HCEC 1CT (cell line): ENCODE data around the gene BNIP2.

Experiments
- DNase-seq: peaks from one replicate; pipeline ENCODE4 v3.0.0-alpha.2; 2017

BNIP2 gene

DNA sequence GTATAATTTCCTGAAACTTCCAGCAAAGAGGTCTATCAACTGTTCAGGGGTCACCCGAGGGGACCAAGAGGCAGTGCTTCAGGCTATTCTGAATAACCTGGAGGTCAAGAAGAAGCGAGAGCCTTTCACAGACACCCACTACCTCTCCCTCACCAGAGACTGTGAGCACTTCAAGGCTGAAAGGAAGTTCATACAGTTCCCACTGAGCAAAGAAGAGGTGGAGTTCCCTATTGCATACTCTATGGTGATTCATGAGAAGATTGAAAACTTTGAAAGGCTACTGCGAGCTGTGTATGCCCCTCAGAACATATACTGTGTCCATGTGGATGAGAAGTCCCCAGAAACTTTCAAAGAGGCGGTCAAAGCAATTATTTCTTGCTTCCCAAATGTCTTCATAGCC, 70.7 kb downstream of the BNIP2 start:
- no peak for DNase-seq

DNA sequence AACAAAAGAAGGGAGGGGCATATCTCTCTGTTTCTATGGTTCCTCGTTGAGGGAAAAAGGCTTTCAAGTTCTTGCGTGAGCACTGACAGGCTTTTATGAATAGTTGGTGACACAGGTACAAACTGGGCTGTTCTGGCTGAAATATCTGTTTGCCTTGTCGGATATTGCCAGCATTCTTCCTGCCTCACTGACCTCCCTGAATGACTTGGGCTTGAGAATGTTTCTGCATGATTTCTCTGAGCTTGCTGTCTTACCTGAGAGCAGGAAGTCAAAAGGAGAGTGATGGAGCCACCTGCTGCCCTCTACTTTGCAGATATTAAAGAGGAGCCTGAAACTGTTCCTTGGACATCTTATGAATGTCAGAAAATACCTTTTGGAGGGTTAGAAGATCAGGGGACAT, 72.7 kb downstream of the BNIP2 start:
- no peak for DNase-seq

DNA sequence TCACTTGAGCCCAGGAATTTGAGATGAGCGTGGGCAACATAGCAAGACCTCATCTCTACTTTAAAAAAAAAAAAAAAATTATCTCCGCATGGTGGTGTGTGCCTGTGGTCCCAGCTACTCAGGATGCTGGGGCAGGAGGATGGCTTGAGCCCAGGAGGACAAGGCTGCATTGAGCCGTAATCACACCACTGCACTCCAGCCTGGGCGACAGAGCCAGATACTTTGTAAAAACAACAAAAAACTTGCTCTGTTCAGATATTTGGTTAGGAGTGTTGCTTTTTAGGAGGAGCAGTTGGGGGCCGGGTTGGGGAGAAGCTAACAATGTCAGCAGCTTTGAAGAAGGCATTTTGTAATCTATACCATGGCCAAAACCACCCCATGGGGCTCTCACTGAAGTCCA, 73.5 kb downstream of the BNIP2 start:
- DNase-seq, result no peak

DNA sequence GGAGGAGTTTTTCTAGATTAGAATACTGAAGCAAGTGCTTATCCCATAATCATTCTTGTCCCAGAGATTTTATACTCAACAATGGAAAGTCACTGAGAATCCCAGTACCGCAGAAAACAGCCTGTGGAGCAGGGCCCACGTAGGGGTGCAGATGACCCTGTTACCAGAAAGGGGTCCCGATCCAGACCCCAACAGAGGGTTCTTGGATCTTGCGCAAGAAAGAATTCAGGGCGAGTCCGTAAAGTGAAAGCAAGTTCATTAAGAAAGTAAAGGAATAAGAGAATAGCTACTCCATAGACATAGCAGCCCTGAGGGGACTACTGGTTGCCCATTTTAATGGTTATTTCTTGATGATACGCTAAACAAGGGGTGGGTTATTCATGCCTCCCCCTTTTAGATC, 75.0 kb downstream of the BNIP2 start:
- DNase-seq, result no peak

DNA sequence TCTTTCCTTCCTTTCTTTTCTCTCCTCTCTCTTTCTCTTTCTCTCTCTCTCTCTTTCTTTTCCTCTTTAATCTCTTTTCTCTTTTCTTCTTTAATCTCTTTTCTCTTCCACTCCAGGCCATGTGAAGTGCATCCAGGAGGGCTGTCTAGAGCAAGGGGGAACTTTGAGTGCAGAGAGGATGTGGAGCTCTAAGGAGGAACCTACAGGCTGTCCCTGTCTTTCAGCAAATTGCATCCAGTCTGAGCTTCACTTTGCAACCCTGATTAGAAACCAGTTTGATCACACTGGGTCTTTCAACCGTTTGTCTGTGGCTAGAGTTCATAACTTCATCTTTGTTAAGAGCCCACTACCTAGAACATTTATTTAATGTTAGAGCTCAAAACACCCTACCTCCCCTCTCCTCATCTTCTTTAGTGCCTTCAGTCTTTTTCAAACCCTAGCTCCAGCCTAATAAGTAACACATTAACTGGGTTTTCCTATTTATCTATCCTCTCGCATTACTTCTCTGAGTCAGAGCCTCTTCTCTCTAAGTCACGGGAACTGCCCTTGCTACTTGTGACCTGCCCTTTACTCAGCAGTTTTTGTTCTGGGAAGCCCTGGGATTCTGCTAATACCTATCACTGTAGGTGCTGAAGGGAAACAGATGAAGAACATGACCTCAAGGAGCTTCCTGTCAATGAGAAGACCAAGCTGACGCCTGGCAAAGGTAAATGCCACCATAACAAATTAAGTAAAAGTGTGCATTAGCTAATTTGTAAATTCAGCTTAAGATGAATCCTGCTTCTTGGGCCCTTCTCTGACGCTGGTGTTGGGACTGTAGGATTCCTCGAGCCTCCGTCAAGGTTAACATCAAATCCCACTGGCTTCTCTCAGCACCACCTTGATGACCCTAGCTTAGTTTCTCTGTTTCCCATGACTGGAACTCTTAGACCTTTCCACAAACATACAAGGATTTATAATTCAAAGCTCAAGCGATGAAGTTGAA, 77.6 kb downstream of the BNIP2 start, which contains the start of gene GCNT3:
Gene GCNT3, plus strand, starts transcription at position 508 of the 985 bp plus-strand sequence. CDS start 6,456 bp downstream, outside the sequence.
- peak; percentile 67 for DNase-seq

DNA sequence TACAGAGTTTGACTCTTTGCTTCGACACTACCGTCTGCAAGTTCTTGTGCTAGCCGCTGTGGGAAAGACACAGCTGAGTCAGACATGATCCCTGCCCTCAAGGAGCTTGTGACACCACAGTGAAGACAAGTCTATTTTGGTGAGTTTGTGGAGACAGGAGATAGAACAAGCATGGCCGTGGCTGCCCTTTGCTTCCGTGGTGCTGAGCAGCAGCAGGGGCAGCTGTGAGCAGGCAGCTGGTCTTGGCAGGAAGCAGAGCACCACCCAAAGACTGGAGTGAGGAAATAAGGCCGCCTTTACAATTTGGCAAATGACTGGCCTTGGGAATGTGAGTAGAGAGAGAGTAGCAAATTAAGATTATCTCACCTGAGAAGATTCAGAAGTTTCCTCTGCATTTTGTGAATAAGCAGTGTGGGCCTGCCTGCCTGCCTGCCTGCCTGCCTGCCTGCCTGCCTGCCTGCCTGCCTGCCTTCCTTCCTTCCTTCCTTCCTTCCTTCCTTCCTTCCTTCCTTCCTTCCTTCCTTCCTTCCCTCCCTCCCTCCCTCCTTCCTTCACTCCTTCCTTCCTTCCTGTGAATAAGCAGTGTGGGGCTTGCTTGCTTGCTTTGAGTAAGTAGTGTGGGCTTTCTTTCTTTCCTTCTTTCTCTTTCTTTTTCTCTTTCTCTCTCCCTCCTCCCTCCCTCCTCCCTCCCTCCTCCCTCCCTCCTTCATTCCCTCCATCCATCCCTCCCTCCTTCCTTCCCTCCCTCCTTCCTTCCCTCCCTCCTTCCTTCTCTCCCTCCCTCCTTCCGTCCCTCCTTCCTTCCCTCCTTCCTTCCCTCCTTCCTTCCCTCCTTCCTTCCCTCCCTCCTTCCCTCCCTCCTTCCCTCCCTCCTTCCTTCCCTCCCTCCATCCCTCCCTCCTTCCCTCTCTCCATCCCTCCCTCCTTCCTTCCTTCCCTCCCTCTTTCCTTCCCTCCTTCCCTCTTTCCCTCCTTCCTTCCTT, 79.1 kb downstream of the BNIP2 start:
- no peak for DNase-seq
